Muscle layer of colon (tissue), 2 donors: ENCODE data around the gene ZSWIM4.
A peak's percentile ranks its signal among the peaks of the same experiment; 100 is the strongest.

Source experiments
- H3K27ac ChIP-seq: one replicate; pipeline ENCODE4 v1.7.0; 2013; ENCODE audit warnings: low read depth, mild to moderate bottlenecking, low read length, moderate library complexity
- H3K27me3 ChIP-seq, 2 donors: one replicate each; pipeline ENCODE4 v1.7.0; 2013; ENCODE audit warnings: low read length in 2 of 2, mild to moderate bottlenecking in 2 of 2; ENCODE audit not compliant: insufficient read depth in 2 of 2, control insufficient read depth in 1 of 2
- H3K36me3 ChIP-seq: one replicate; pipeline ENCODE4 v1.7.0; 2013; ENCODE audit warnings: mild to moderate bottlenecking, low read length; ENCODE audit not compliant: insufficient read depth
- H3K4me1 ChIP-seq: one replicate; pipeline ENCODE4 v1.7.0; 2013; ENCODE audit warnings: mild to moderate bottlenecking, low read length; ENCODE audit not compliant: insufficient read depth
- H3K4me3 ChIP-seq, 2 donors: one replicate each; pipeline ENCODE4 v1.7.0; 2013; ENCODE audit warnings: low read length in 2 of 2, low read depth in 1 of 2, mild to moderate bottlenecking in 1 of 2, moderate library complexity in 1 of 2
- H3K9ac ChIP-seq: one replicate; pipeline ENCODE4 v1.7.0; 2013; ENCODE audit warnings: low read length
- H3K9me3 ChIP-seq: one replicate; pipeline ENCODE4 v1.7.0; 2013; ENCODE audit warnings: mild to moderate bottlenecking, low read length
- donor health status: abdominal sarcoma.
- donor health status: Adenocarcinoma of cecum.

Gene ZSWIM4

GRCh38 chr19:13830741-13831536 lies 35.7 kb downstream of the ZSWIM4 start:
- Histone ChIP-seq H3K27me3 (no peaks in the 10 kb centered on the region), H3K4me3 (no peak overlapping the region), H3K36me3 (peaks cover 18% of the 10 kb centered on the region), H3K9me3 (no peaks in the 10 kb centered on the region), H3K4me1 (peaks cover 20% of the 10 kb centered on the region), H3K27ac (no peak overlapping the region), H3K9ac (no peak overlapping the region)

GRCh38 chr19:13831537-13832467 lies 36.6 kb downstream of the ZSWIM4 start:
- H3K9ac ChIP-seq = no peak overlapping the region
- peaks cover 26% of the 10 kb centered on the region for H3K36me3 ChIP-seq
- H3K27ac ChIP-seq = no peak overlapping the region
- H3K27me3 ChIP-seq = no peaks in the 10 kb centered on the region
- H3K9me3 ChIP-seq = no peaks in the 10 kb centered on the region
- peaks cover 29% of the 10 kb centered on the region for H3K4me1 ChIP-seq
- no peak overlapping the region for H3K4me3 ChIP-seq

GRCh38 chr19:13833330-13834243 lies 38.3 kb downstream of the ZSWIM4 start:
- Histone ChIP-seq H3K27me3 (no peaks in the 10 kb centered on the region), H3K9me3 (no peaks in the 10 kb centered on the region), H3K4me1 (peaks cover 44% of the 10 kb centered on the region), H3K27ac (peak overlapping the region; percentile 52), H3K4me3 (peak overlapping the region in 1 of 2 donors; percentile 17), H3K9ac (peak overlapping the region; percentile 15), H3K36me3 (peaks cover 27% of the 10 kb centered on the region)

GRCh38 chr19:13834244-13835069 lies 39.2 kb downstream of the ZSWIM4 start:
- Histone ChIP-seq H3K4me3 (peak overlapping the region in 1 of 2 donors; percentile 17), H3K27me3 (no peaks in the 10 kb centered on the region), H3K36me3 (peaks cover 27% of the 10 kb centered on the region), H3K9ac (peak overlapping the region; percentile 15), H3K4me1 (peaks cover 53% of the 10 kb centered on the region), H3K9me3 (no peaks in the 10 kb centered on the region), H3K27ac (peak overlapping the region; percentile 52)

GRCh38 chr19:13835791-13836723 lies 40.8 kb downstream of the ZSWIM4 start:
- H3K9me3 ChIP-seq = no peaks in the 10 kb centered on the region
- no peaks in the 10 kb centered on the region for H3K27me3 ChIP-seq
- H3K4me1 ChIP-seq = peaks cover 63% of the 10 kb centered on the region
- peak overlapping the region; percentile 86 for H3K27ac ChIP-seq
- H3K4me3 ChIP-seq = no peak overlapping the region
- no peak overlapping the region for H3K9ac ChIP-seq
- peaks cover 27% of the 10 kb centered on the region for H3K36me3 ChIP-seq

GRCh38 chr19:13838435-13839129 lies 43.3 kb downstream of the ZSWIM4 start:
- Histone ChIP-seq H3K4me1 (peaks cover 64% of the 10 kb centered on the region), H3K27me3 (no peaks in the 10 kb centered on the region), H3K9ac (peak overlapping the region; percentile 89), H3K4me3 (peak overlapping the region; percentile 81), H3K27ac (peak overlapping the region; percentile 99), H3K9me3 (no peaks in the 10 kb centered on the region), H3K36me3 (peaks cover 27% of the 10 kb centered on the region)

GRCh38 chr19:13839130-13839937 lies 44.1 kb downstream of the ZSWIM4 start:
- peaks cover 64% of the 10 kb centered on the region for H3K4me1 ChIP-seq
- H3K9me3 ChIP-seq = no peaks in the 10 kb centered on the region
- peak overlapping the region; percentile 89 for H3K9ac ChIP-seq
- H3K36me3 ChIP-seq = peaks cover 22% of the 10 kb centered on the region
- H3K27me3 ChIP-seq = no peaks in the 10 kb centered on the region
- H3K27ac ChIP-seq = peak overlapping the region; percentile 99
- peak overlapping the region; percentile 81 for H3K4me3 ChIP-seq

GRCh38 chr19:13839938-13840304 lies 44.7 kb downstream of the ZSWIM4 start:
- Histone ChIP-seq H3K36me3 (peaks cover 16% of the 10 kb centered on the region), H3K27me3 (no peaks in the 10 kb centered on the region), H3K27ac (peak overlapping the region; percentile 99), H3K9ac (peak overlapping the region; percentile 89), H3K4me1 (peaks cover 61% of the 10 kb centered on the region), H3K9me3 (no peaks in the 10 kb centered on the region), H3K4me3 (peak overlapping the region; percentile 81)
